GM18505 (cell line): ENCODE measurements around the gene CXorf51A.
"Not testable (repeated sequence)": the region's sequence is repeated elsewhere in the genome, so short reads cannot be mapped to it uniquely, and the experiment has no call there.

Experiments used
- ATAC-seq: cut with Tn5 transposase; IDR thresholded peaks from one replicate; pipeline ENCODE4 v1.9.1; 2021; ENCODE audit not compliant: unreplicated experiment
- POLR2A ChIP-seq: IDR thresholded peaks from 4 replicates; pipeline ENCODE4 v1.6.1; 2011; ENCODE audit warnings: borderline replicate concordance; ENCODE audit not compliant: insufficient read depth, insufficient read length; ENCODE audit errors: extremely low read depth

Gene CXorf51A

GRCh38 chrX:146814644-146815043 is at the start of gene CXorf51A:
CXorf51A (minus strand) TSS chrX:146814744; CDS start chrX:146814723, 21 bp downstream.
- not testable (repeated sequence) for ATAC-seq

GRCh38 chrX:146863566-146863965 is 49.0 kb upstream of the CXorf51A start:
- no peak for TF ChIP-seq POLR2A
- no peak for ATAC-seq

GRCh38 chrX:146854281-146854680 is 39.7 kb upstream of the CXorf51A start:
- ATAC-seq, result no peak
- no peak for TF ChIP-seq POLR2A

- no peak for ATAC-seq
- no peak for TF ChIP-seq POLR2A
Observed at GRCh38 chrX:146831994-146832393, 17.4 kb upstream of the CXorf51A start.

- ATAC-seq, result not testable (repeated sequence)
Observed at GRCh38 chrX:146809471-146809870, 5.1 kb downstream of the CXorf51A start, which contains the start of gene CXorf51B. CXorf51B (plus strand) TSS chrX:146809771; CDS start chrX:146809792, 21 bp downstream.
